GM19452 (cell line): ENCODE measurements around the gene STK38L.

Source experiments
- ATAC-seq: cut with Tn5 transposase; IDR thresholded peaks from one replicate; pipeline ENCODE4 v1.9.1; 2021; ENCODE audit not compliant: unreplicated experiment

STK38L gene

GRCh38 chr12:27274706-27275105 lies 30.6 kb downstream of the STK38L start:
- ATAC-seq = no peak

GRCh38 chr12:27276275-27276674 lies 32.2 kb downstream of the STK38L start:
- no peak for ATAC-seq

GRCh38 chr12:27277846-27278260 lies 33.8 kb downstream of the STK38L start:
- peak; percentile 91 for ATAC-seq

GRCh38 chr12:27279826-27280225 lies 35.7 kb downstream of the STK38L start:
- ATAC-seq = no peak

- ATAC-seq = no peak
These were observed 36.3 kb downstream of the STK38L start for GRCh38 chr12:27280412-27280811.

- no peak for ATAC-seq
These were observed 38.7 kb downstream of the STK38L start for GRCh38 chr12:27282754-27283153.

GRCh38 chr12:27284021-27284420 lies 39.9 kb downstream of the STK38L start:
- ATAC-seq = no peak

GRCh38 chr12:27284751-27285150 lies 40.7 kb downstream of the STK38L start:
- ATAC-seq = no peak

- ATAC-seq = no peak
These were observed 41.3 kb downstream of the STK38L start for GRCh38 chr12:27285403-27285802.

GRCh38 chr12:27289414-27289813 lies 45.3 kb downstream of the STK38L start:
- no peak for ATAC-seq

GRCh38 chr12:27290501-27291168 lies 46.5 kb downstream of the STK38L start:
- no peak for ATAC-seq

- no peak for ATAC-seq
These were observed 47.8 kb downstream of the STK38L start for GRCh38 chr12:27291862-27292261.

- no peak for ATAC-seq
These were observed 48.6 kb downstream of the STK38L start for GRCh38 chr12:27292718-27293117.

GRCh38 chr12:27293463-27293862 lies 49.4 kb downstream of the STK38L start:
- ATAC-seq = no peak

GRCh38 chr12:27296674-27297073 lies 52.6 kb downstream of the STK38L start:
- ATAC-seq = no peak

- no peak for ATAC-seq
These were observed 53.5 kb downstream of the STK38L start for GRCh38 chr12:27297566-27297965.

- ATAC-seq = no peak
These were observed 55.0 kb downstream of the STK38L start for GRCh38 chr12:27299102-27299501.

GRCh38 chr12:27300226-27300625 lies 56.1 kb downstream of the STK38L start:
- no peak for ATAC-seq

GRCh38 chr12:27303139-27304111 lies 59.3 kb downstream of the STK38L start:
- ATAC-seq = no peak

- no peak for ATAC-seq
These were observed 60.8 kb downstream of the STK38L start for GRCh38 chr12:27304856-27305255.

- ATAC-seq = no peak
These were observed 61.8 kb downstream of the STK38L start for GRCh38 chr12:27305673-27306456.
